ENCODE results near the gene SBF2. TPM values are rescaled to one million over a fixed set of nuclear protein-coding genes. Genes with fewer than 3 reads are reported as not detected.

SBF2 gene
- total RNA-seq, 2 experiments from 2014 or later = 14.2 to 15.2 TPM

DNA sequence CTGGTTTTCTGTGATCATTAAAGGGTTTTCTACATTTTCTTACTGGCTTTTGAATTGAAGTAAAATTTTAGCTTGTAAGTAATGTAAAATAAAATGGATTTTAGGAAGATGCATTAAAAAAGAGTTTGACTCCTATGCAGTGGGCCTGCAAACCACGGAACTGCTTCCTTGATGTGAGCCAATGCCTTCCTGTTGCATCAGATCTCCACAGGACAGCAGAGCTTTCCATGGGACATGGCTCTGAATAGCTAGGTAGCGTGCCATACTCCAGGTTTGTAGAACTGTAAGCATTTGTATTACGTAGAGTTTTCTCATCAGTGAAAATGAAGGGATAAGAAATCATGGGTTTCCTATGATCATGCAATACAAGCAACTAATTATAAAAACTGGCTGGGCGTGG, 496.7 kb downstream of the SBF2 start:
- Mint-ChIP-seq H3K27ac (no peak overlapping the region), H3K4me3 (no peak overlapping the region), H3K9me3 (no peaks in the 10 kb centered on the region), H3K36me3 (ENCODE audit: low read depth) (peaks cover 6% of the 10 kb centered on the region), H3K4me1 (ENCODE audit: low read depth) (no peaks in the 10 kb centered on the region), H3K27me3 (no peaks in the 10 kb centered on the region)
- Histone ChIP-seq H3K27ac (ENCODE audit: low read depth in 1 of 2, low read length in 2 of 2) (no peak overlapping the region), H3K27me3 (ENCODE audit: control insufficient read depth in 1 of 2, insufficient read depth in 2 of 2, low read length in 2 of 2) (no peaks in the 10 kb centered on the region), H3K4me1 (ENCODE audit: insufficient read depth, low read length) (no peaks in the 10 kb centered on the region), H3K36me3 (ENCODE audit: insufficient read depth, low read length) (no peaks in the 10 kb centered on the region), H3K9me3 (ENCODE audit: control insufficient read depth in 1 of 2, insufficient read depth in 1 of 2, low read length in 2 of 2) (no peaks in the 10 kb centered on the region), H3K4me3 (ENCODE audit: low read length) (no peak overlapping the region)
- POLR2A ChIA-PET = no interaction called here
- DNase-seq (no peak), ATAC-seq (ENCODE audit: poor library complexity) (no peak)
- intact Hi-C loops (cut with DNase I, micrococcal nuclease) = no loop called here
- CTCF ChIA-PET = no interaction called here
- TF ChIP-seq, protein P1, sequence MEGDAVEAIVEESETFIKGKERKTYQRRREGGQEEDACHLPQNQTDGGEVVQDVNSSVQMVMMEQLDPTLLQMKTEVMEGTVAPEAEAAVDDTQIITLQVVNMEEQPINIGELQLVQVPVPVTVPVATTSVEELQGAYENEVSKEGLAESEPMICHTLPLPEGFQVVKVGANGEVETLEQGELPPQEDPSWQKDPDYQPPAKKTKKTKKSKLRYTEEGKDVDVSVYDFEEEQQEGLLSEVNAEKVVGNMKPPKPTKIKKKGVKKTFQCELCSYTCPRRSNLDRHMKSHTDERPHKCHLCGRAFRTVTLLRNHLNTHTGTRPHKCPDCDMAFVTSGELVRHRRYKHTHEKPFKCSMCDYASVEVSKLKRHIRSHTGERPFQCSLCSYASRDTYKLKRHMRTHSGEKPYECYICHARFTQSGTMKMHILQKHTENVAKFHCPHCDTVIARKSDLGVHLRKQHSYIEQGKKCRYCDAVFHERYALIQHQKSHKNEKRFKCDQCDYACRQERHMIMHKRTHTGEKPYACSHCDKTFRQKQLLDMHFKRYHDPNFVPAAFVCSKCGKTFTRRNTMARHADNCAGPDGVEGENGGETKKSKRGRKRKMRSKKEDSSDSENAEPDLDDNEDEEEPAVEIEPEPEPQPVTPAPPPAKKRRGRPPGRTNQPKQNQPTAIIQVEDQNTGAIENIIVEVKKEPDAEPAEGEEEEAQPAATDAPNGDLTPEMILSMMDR (IDR thresholded peaks at IDR 0.05) = no peak

DNA sequence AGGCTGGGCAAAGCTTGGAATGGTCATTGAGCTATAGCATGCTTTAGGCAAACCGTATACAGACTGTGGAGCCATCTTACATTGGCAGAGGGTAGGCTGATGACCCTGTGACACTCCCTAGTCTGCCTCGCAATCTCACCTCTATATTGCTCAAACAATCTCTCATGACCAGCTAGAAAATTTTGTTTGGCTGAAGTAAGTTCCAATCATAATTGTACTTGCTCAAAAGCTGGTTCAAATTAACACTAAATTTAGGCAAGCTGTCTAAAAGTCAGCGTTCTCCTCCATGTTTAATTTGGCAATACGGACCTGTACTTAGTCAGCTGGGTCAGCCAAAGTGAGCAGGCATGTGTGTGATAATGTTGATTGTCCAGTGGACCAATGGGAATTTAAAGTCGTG, 497.2 kb downstream of the SBF2 start:
- Histone ChIP-seq H3K4me1 (ENCODE audit: insufficient read depth, low read length) (no peaks in the 10 kb centered on the region), H3K27me3 (ENCODE audit: control insufficient read depth in 1 of 2, insufficient read depth in 2 of 2, low read length in 2 of 2) (no peaks in the 10 kb centered on the region), H3K27ac (ENCODE audit: low read depth in 1 of 2, low read length in 2 of 2) (no peak overlapping the region), H3K4me3 (ENCODE audit: low read length) (no peak overlapping the region), H3K36me3 (ENCODE audit: insufficient read depth, low read length) (no peaks in the 10 kb centered on the region), H3K9me3 (ENCODE audit: control insufficient read depth in 1 of 2, insufficient read depth in 1 of 2, low read length in 2 of 2) (no peaks in the 10 kb centered on the region)
- no peak for DNase-seq
- H3K4me1 Mint-ChIP-seq (ENCODE audit: low read depth) = no peaks in the 10 kb centered on the region
- H3K36me3 Mint-ChIP-seq (ENCODE audit: low read depth) = peaks cover 6% of the 10 kb centered on the region
- CTCF ChIA-PET = no interaction called here
- H3K4me3 Mint-ChIP-seq = no peak overlapping the region
- no peak overlapping the region for H3K27ac Mint-ChIP-seq
- no peaks in the 10 kb centered on the region for H3K27me3 Mint-ChIP-seq
- POLR2A ChIA-PET = no interaction called here
- intact Hi-C loops (cut with DNase I, micrococcal nuclease) = no loop called here
- no peaks in the 10 kb centered on the region for H3K9me3 Mint-ChIP-seq
- no peak for ATAC-seq (ENCODE audit: poor library complexity)
- TF ChIP-seq, protein P1 (IDR thresholded peaks at IDR 0.05) = no peak

GRCh38 chr11:9796266-9796665, 497.8 kb downstream of the SBF2 start:
- Histone ChIP-seq H3K4me3 (ENCODE audit: low read length) (no peak overlapping the region), H3K4me1 (ENCODE audit: insufficient read depth, low read length) (no peaks in the 10 kb centered on the region), H3K27me3 (ENCODE audit: control insufficient read depth in 1 of 2, insufficient read depth in 2 of 2, low read length in 2 of 2) (no peaks in the 10 kb centered on the region), H3K9me3 (ENCODE audit: control insufficient read depth in 1 of 2, insufficient read depth in 1 of 2, low read length in 2 of 2) (no peaks in the 10 kb centered on the region), H3K36me3 (ENCODE audit: insufficient read depth, low read length) (no peaks in the 10 kb centered on the region), H3K27ac (ENCODE audit: low read depth in 1 of 2, low read length in 2 of 2) (no peak overlapping the region)
- H3K4me3 Mint-ChIP-seq = no peak overlapping the region
- H3K4me1 Mint-ChIP-seq (ENCODE audit: low read depth) = no peaks in the 10 kb centered on the region
- DNase-seq = no peak
- intact Hi-C loops (cut with DNase I, micrococcal nuclease) = no loop called here
- H3K9me3 Mint-ChIP-seq = no peaks in the 10 kb centered on the region
- ChIA-PET CTCF (no interaction called here), POLR2A (no interaction called here)
- H3K36me3 Mint-ChIP-seq (ENCODE audit: low read depth) = peaks cover 12% of the 10 kb centered on the region
- no peaks in the 10 kb centered on the region for H3K27me3 Mint-ChIP-seq
- TF ChIP-seq, protein P1 (IDR thresholded peaks at IDR 0.05) = no peak
- H3K27ac Mint-ChIP-seq = no peak overlapping the region
- ATAC-seq (ENCODE audit: poor library complexity) = no peak
